Glutamatergic neuron (in vitro differentiated cells): ENCODE data around the gene GALNT9. TPM values are rescaled to one million over a fixed set of nuclear protein-coding genes. Genes with fewer than 3 reads are reported as not detected.

ENCODE experiments used
- DNase-seq: peaks from one replicate; pipeline ENCODE4 v3.0.0; 2022
- H3K27ac Mint-ChIP-seq: one replicate; pipeline ENCODE4 v1.8.0; 2020; ENCODE audit warnings: mild to moderate bottlenecking, mixed read lengths, inconsistent platforms; ENCODE audit not compliant: unreplicated experiment
- H3K27me3 Mint-ChIP-seq: one replicate; pipeline ENCODE4 v1.8.0; 2020; ENCODE audit warnings: mild to moderate bottlenecking, moderate library complexity, mixed read lengths, inconsistent platforms; ENCODE audit not compliant: unreplicated experiment
- H3K36me3 Mint-ChIP-seq: one replicate; pipeline ENCODE4 v1.8.0; 2020; ENCODE audit warnings: mild to moderate bottlenecking, mixed read lengths, inconsistent platforms; ENCODE audit not compliant: unreplicated experiment
- H3K4me1 Mint-ChIP-seq: one replicate; pipeline ENCODE4 v1.8.0; 2020; ENCODE audit warnings: mild to moderate bottlenecking, low read depth, mixed read lengths, inconsistent platforms; ENCODE audit not compliant: unreplicated experiment
- H3K4me3 Mint-ChIP-seq: one replicate; pipeline ENCODE4 v1.8.0; 2020; ENCODE audit warnings: mild to moderate bottlenecking, mixed read lengths, inconsistent platforms; ENCODE audit not compliant: unreplicated experiment
- H3K9me3 Mint-ChIP-seq: one replicate; pipeline ENCODE4 v1.8.0; 2020; ENCODE audit warnings: mild to moderate bottlenecking, moderate library complexity, mixed read lengths, inconsistent platforms; ENCODE audit not compliant: unreplicated experiment
- total RNA-seq: library from RNA; stranded (reverse); fragmentation: NEBNext Ultra II Directional; extraction: Animal tissue kit (Norgen Biotek cat#: 25700); gene quantifications from one replicate; pipeline ENCODE4 v1.2.1, GENCODE V29; 2021; ENCODE audit not compliant: unreplicated experiment
- TF ChIP-seq, protein P1 (sequence below): fragments of 200-600 bp; sonication (generic); IDR thresholded peaks from one replicate; pipeline ENCODE4 v1.5.0; 2021; ENCODE audit not compliant: partially characterized antibody, unreplicated experiment

The GALNT9 gene
- total RNA-seq, 1 donor from 2014 or later: 13.7 TPM

DNA sequence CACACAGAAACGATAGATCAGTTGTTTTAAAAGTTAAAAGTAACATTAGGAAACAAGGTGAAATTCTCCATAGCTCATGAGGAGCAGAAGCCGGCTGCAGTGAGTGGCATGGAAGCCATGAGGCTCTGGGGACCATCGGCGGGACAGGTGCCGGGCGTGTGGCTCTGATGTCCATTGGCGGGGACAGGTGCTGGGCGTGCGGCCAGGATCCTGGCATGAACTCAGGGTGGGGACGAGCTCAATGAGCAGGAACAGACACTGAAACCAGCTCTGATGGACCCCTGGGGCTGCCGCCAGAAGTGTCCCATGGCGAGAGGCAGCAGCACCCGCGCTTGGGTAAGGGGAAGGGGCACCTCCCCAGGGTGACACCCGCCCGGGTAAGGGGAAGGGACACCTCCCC lies 110.1 kb downstream of the GALNT9 start:
- no peak for DNase-seq
- Mint-ChIP-seq H3K4me3 (no peak overlapping the region), H3K36me3 (peaks cover 17% of the 10 kb centered on the region), H3K27ac (no peak overlapping the region), H3K27me3 (peaks cover 16% of the 10 kb centered on the region), H3K4me1 (peaks cover 2% of the 10 kb centered on the region), H3K9me3 (peaks cover 10% of the 10 kb centered on the region)
- TF ChIP-seq, protein P1, sequence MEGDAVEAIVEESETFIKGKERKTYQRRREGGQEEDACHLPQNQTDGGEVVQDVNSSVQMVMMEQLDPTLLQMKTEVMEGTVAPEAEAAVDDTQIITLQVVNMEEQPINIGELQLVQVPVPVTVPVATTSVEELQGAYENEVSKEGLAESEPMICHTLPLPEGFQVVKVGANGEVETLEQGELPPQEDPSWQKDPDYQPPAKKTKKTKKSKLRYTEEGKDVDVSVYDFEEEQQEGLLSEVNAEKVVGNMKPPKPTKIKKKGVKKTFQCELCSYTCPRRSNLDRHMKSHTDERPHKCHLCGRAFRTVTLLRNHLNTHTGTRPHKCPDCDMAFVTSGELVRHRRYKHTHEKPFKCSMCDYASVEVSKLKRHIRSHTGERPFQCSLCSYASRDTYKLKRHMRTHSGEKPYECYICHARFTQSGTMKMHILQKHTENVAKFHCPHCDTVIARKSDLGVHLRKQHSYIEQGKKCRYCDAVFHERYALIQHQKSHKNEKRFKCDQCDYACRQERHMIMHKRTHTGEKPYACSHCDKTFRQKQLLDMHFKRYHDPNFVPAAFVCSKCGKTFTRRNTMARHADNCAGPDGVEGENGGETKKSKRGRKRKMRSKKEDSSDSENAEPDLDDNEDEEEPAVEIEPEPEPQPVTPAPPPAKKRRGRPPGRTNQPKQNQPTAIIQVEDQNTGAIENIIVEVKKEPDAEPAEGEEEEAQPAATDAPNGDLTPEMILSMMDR: no peak

DNA sequence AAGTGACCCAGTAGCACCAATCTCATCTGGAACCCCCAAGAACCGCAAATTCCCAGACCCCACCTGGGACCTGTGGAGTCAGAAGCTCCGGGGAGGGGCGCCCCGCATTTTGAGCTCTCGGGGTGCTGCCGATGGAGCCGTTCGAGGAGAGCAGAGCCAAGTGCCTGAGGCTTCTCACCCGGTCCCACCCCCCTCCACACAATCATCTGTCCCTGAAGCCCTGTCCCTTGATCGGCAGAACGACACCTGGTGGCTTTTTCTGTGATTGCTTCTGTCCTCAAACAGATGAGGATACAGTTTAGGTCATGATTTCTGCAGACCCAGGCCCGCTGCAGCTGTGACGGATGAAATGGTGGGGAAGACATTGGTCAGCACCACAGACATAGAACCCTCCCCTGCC lies 110.5 kb downstream of the GALNT9 start:
- no peak for DNase-seq
- Mint-ChIP-seq H3K27ac (no peak overlapping the region), H3K4me1 (peaks cover 2% of the 10 kb centered on the region), H3K27me3 (peaks cover 18% of the 10 kb centered on the region), H3K4me3 (no peak overlapping the region), H3K36me3 (peaks cover 17% of the 10 kb centered on the region), H3K9me3 (peaks cover 10% of the 10 kb centered on the region)
- TF ChIP-seq, protein P1: no peak

DNA sequence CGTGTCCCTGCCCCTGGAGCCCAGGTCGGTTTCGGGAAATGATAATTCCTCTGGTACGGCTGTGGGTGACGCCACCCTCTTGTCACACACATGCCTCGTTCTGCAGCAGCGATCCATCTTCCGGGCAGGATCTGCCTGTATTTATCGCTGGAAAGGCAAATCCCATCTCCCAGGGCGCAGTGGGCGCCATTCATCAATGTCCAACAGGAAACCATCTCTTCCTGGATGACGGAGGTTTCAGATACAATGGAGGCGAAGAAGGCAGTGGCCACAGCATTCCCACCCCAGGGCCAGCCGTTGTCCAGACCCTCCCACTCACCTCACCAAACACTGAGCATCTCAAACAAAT lies 110.9 kb downstream of the GALNT9 start:
- Mint-ChIP-seq H3K4me3 (no peak overlapping the region), H3K9me3 (peaks cover 10% of the 10 kb centered on the region), H3K36me3 (peaks cover 18% of the 10 kb centered on the region), H3K4me1 (peaks cover 2% of the 10 kb centered on the region), H3K27ac (no peak overlapping the region), H3K27me3 (peaks cover 18% of the 10 kb centered on the region)
- DNase-seq: no peak
- TF ChIP-seq, protein P1: no peak

DNA sequence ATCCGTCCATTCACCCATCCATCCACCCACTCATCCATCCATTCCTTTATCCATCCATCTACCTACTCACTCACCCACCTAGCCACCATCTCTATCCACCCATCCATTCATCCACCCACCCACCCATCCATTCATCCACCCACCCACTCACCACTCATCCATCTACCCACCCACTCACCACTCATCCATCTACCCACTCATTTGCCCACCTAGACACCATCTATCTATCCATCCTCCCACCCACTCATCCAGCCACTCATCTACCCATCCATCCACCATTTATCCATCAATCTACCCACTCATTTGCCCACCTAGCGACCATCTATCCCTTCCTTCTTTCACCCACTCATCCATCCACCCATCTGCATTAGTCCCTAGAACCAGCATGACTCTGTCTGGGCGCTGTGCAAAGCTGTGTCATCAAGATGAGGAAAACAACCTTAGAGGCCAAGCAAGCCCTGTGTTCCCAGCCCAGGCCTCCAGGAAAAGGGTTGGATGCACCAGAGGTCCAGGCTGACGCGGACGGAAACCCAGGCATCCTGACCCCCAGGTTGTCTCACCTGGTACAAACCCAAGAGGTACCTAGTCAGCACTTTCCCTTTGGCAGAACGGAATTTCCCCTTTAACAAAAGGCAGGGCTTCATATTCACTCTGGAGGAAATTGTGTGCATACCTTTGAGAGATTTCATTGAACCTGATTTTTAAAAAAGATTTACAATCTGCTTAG lies 111.4 kb downstream of the GALNT9 start:
- TF ChIP-seq, protein P1: no peak
- peaks cover 2% of the 10 kb centered on the region for H3K4me1 Mint-ChIP-seq
- peaks cover 22% of the 10 kb centered on the region for H3K36me3 Mint-ChIP-seq
- no peak overlapping the region for H3K27ac Mint-ChIP-seq
- H3K9me3 Mint-ChIP-seq: peaks cover 12% of the 10 kb centered on the region
- H3K27me3 Mint-ChIP-seq: peaks cover 21% of the 10 kb centered on the region
- H3K4me3 Mint-ChIP-seq: no peak overlapping the region
- DNase-seq: no peak

DNA sequence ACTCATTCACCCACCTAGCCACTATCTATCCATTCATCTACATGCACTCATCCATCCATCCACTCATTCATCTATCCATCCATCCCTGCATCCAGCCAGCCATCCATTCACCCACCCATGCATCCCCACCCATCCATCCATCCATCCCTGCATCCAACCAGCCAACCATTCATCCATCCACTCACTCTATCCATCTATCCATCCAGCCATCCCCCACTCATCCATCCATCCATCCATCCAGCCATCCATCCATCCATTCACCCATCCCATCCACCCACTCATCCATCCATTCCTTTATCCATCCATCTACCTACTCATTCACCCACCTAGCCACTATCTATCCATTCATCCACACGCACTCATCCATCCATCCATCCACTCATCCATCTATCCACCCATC lies 112.0 kb downstream of the GALNT9 start:
- Mint-ChIP-seq H3K4me1 (peaks cover 2% of the 10 kb centered on the region), H3K27ac (no peak overlapping the region), H3K9me3 (peaks cover 12% of the 10 kb centered on the region), H3K27me3 (peaks cover 21% of the 10 kb centered on the region), H3K4me3 (no peak overlapping the region), H3K36me3 (peaks cover 22% of the 10 kb centered on the region)
- no peak for DNase-seq
- TF ChIP-seq, protein P1: no peak
